A549 (cell line): ENCODE data around the gene IGBP1. TPM values are rescaled to one million over a fixed set of nuclear protein-coding genes. Genes with fewer than 3 reads are reported as not detected.

Source experiments
- ATAC-seq, 2 experiments: fragments of 200-7000 bp in 1 of 2; fragments of >200 bp in 1 of 2; cut with Nextera tagmentation in 1 of 2; cut with Tn5 transposase in 1 of 2; 3 replicates each; pipeline versions ENCODE4 v1.8.0 to v1.9.1; 2018 to 2020; ENCODE audit warnings: mild to moderate bottlenecking in 1 of 2, moderate library complexity in 1 of 2
- CTCF ChIA-PET: fragments of 300-600 bp; sonication (Branson Sonifier 250); formaldehyde crosslinking; extraction: SDS; loops from one replicate; lab custom pipeline; 2021; ENCODE audit warnings: antibody characterized with exemption, inconsistent platforms; lab: Yijun Ruan, JAX
- POLR2A ChIA-PET: fragments of 350-600 bp; formaldehyde crosslinking; extraction: SDS; loops from one replicate; lab custom pipeline; 2021; ENCODE audit warnings: antibody characterized with exemption, inconsistent platforms; lab: Yijun Ruan, JAX
- DNase-seq, 2 experiments: peaks; one replicate each; pipeline versions ENCODE4 v3.0.0 to v3.0.0-alpha.2; 2011 to 2016; ENCODE audit warnings: low read depth in 1 of 2, low spot score in 1 of 2
- FAIRE-seq: peaks from 2 replicates; lab custom pipeline; 2011; peaks lifted over from hg19 to GRCh38; lab: Jason Lieb, UNC
- H3K27ac ChIP-seq, 2 experiments: fragments of >200 bp; sonication (Bioruptor Twin); formaldehyde crosslinking; 3 replicates each; pipeline ENCODE4 v1.5.1; 2016 to 2017
- H3K4me1 ChIP-seq: fragments of >200 bp; sonication (Bioruptor Twin); formaldehyde crosslinking; 3 replicates; pipeline ENCODE4 v1.6.1; 2016
- H3K4me2 ChIP-seq: fragments of >200 bp; sonication (Bioruptor Twin); formaldehyde crosslinking; 3 replicates; pipeline ENCODE4 v1.6.1; 2016
- H3K4me3 ChIP-seq: fragments of >200 bp; sonication (Bioruptor Twin); formaldehyde crosslinking; 3 replicates; pipeline ENCODE4 v1.5.1; 2016
- H3K9me3 ChIP-seq: fragments of >200 bp; sonication (Bioruptor Twin); formaldehyde crosslinking; 3 replicates; pipeline ENCODE4 v1.6.1; 2016
- ATOH8 ChIP-seq: fragments of 250-450 bp; sonication (Bioruptor Pico); IDR thresholded peaks from 2 replicates; pipeline ENCODE4 v1.5.0; 2020; ENCODE audit warnings: low read depth, mild to moderate bottlenecking, moderate library complexity
- BCL3 ChIP-seq: fragments of >200 bp; sonication (Bioruptor Twin); formaldehyde crosslinking; IDR thresholded peaks from 3 replicates; pipeline ENCODE4 v1.6.1; 2016
- BHLHE40 ChIP-seq: IDR thresholded peaks from 2 replicates; pipeline ENCODE4 v1.6.1; 2012; ENCODE audit warnings: low read depth, low read length, inconsistent platforms
- CEBPB ChIP-seq, 2 experiments: fragments of >200 bp in 1 of 2; sonication (Bioruptor Twin) in 1 of 2; formaldehyde crosslinking in 1 of 2; IDR thresholded peaks; 2 replicates each; pipeline ENCODE4 v1.6.1; 2012 to 2016
- ELK1 ChIP-seq: fragments of 150-350 bp; IDR thresholded peaks from 2 replicates; pipeline ENCODE4 v1.6.1; 2014; ENCODE audit warnings: low read depth, mild to moderate bottlenecking, low read length
- FOSL2 ChIP-seq, 2 experiments: fragments of 450-650 bp in 1 of 2; fragments of >200 bp in 1 of 2; sonication (Bioruptor Twin) in 1 of 2; formaldehyde crosslinking; IDR thresholded peaks; 2 replicates each; pipeline versions ENCODE4 v1.5.0 to v1.6.1; 2016 to 2020; ENCODE audit warnings: mild to moderate bottlenecking in 1 of 2, moderate library complexity in 1 of 2
- HEYL ChIP-seq: fragments of 250-450 bp; sonication (Bioruptor Pico); IDR thresholded peaks from 2 replicates; pipeline ENCODE4 v1.8.0; 2021; ENCODE audit warnings: mild to moderate bottlenecking, moderate library complexity
- HOXB5 ChIP-seq: fragments of 250-450 bp; sonication (Bioruptor Pico); IDR thresholded peaks from 2 replicates; pipeline ENCODE4 v1.5.0; 2020; ENCODE audit warnings: mild to moderate bottlenecking, moderate library complexity
- JUNB ChIP-seq: fragments of >200 bp; sonication (Bioruptor Twin); formaldehyde crosslinking; IDR thresholded peaks from 2 replicates; pipeline ENCODE4 v1.6.1; 2016
- KDM5A ChIP-seq: fragments of 200-600 bp; sonication (generic); IDR thresholded peaks from 2 replicates; pipeline ENCODE4 v1.6.1; 2016; ENCODE audit warnings: antibody characterized with exemption, mild to moderate bottlenecking
- MAFK ChIP-seq: fragments of 450-650 bp; IDR thresholded peaks from 2 replicates; pipeline ENCODE4 v1.6.1; 2014; ENCODE audit not compliant: partially characterized antibody
- MAX ChIP-seq: IDR thresholded peaks from 2 replicates; pipeline ENCODE4 v1.6.1; 2012
- MAZ ChIP-seq: fragments of 150-350 bp; IDR thresholded peaks from 2 replicates; pipeline ENCODE4 v1.6.1; 2014; ENCODE audit warnings: antibody characterized with exemption, low read depth, low read length, borderline replicate concordance
- NPAS2 ChIP-seq: fragments of 250-450 bp; sonication (Bioruptor Pico); IDR thresholded peaks from 2 replicates; pipeline ENCODE4 v1.8.0; 2022; ENCODE audit warnings: mild to moderate bottlenecking, moderate library complexity, borderline replicate concordance
- POLR2A ChIP-seq: IDR thresholded peaks from 2 replicates; pipeline ENCODE4 v1.6.1; 2012; ENCODE audit warnings: mild to moderate bottlenecking, low read length
- POLR2AphosphoS2 ChIP-seq: conservative IDR thresholded peaks from 2 replicates; pipeline ENCODE4 v1.6.1; 2012; ENCODE audit warnings: low read length, improper control_type of control experiment, inconsistent platforms
- REST ChIP-seq: fragments of 200-600 bp; sonication (generic); IDR thresholded peaks from 2 replicates; pipeline ENCODE4 v1.6.1; 2016; ENCODE audit warnings: antibody characterized with exemption, mild to moderate bottlenecking, moderate library complexity
- SREBF2 ChIP-seq: fragments of 450-650 bp; IDR thresholded peaks from 2 replicates; pipeline ENCODE4 v1.6.1; 2014; ENCODE audit warnings: mild to moderate bottlenecking, moderate library complexity
- TP53 ChIP-seq: fragments of 250-450 bp; sonication (Bioruptor Pico); IDR thresholded peaks from 2 replicates; pipeline ENCODE4 v1.5.0; 2021; ENCODE audit warnings: mild to moderate bottlenecking, moderate library complexity
- ZSCAN20 ChIP-seq: fragments of 250-450 bp; sonication (Bioruptor Pico); IDR thresholded peaks from 2 replicates; pipeline ENCODE4 v1.8.0; 2022; ENCODE audit warnings: mild to moderate bottlenecking, moderate library complexity
- WGBS: methylation state at CpG from one replicate; pipeline ENCODE4 v1.1.6; 2017; ENCODE audit errors: missing lambda C conversion rate; 5-methylcytosine and 5-hydroxymethylcytosine counted together
- polyA plus RNA-seq, 4 experiments: library from polyadenylated mRNA; depleted of rRNA in 3 of 4; stranded (reverse); fragments of >200 nt; fragmentation: RNase III in 1 of 4; extraction: RNeasy Plus Mini Kit Qiagen cat#74134 plus additional on column Dnase treatment in 1 of 4; gene quantifications; 2 replicates in 3 of 4; 3 replicates in 1 of 4; pipeline ENCODE4 v1.2.3, GENCODE V29; 2011 to 2017
- TF ChIP-seq, protein P1 (sequence below): fragments of >200 bp; sonication (Bioruptor Twin); formaldehyde crosslinking; IDR thresholded peaks from 3 replicates; pipeline ENCODE4 v1.5.1; 2016

IGBP1 gene
- polyA plus RNA-seq, 2 of the 4 experiments (the other 2 are of a cell fraction) = 54.0 to 106 TPM

DNA sequence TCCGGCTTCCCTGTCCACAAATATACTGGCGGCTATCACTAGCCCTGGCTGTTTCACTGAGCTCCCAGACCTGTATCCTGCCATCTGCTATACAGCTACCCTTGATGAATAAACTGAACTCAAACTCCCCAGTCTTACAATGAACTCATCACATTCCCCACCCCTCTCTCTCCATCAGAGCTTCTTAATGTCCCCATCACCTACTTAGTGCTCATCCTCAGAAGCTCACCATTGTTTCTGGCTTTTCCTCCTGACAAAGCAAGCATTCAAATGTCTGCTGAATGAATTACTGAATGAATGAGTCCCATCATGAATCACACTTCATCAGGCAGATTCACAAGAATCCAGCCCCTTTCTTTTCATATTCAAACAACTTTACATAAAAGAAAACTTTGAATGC lies 38.4 kb downstream of the IGBP1 start:
- WGBS = 91% methylated on average over 2 of the region's 2 CpGs

GRCh38 chrX:70172221-70172620 lies 39.0 kb downstream of the IGBP1 start:
- H3K4me3 ChIP-seq = no peak overlapping the region
- no peak overlapping the region for H3K4me2 ChIP-seq
- ChIA-PET POLR2A (no interaction called here), CTCF (no interaction called here)
- no peak overlapping the region for H3K27ac ChIP-seq
- 84% methylated on average over 3 of the region's 3 CpGs for WGBS
- TF ChIP-seq SREBF2 = no peak
- no peak for TF ChIP-seq MAFK
- TF ChIP-seq MAX = no peak
- TF ChIP-seq HEYL (CRISPR knock-in tag) = no peak
- TF ChIP-seq POLR2AphosphoS2 = no peak
- no peak for TF ChIP-seq REST
- no peak for TF ChIP-seq POLR2A
- TF ChIP-seq BHLHE40 = no peak
- no peak for TF ChIP-seq CEBPB (IDR thresholded peaks at IDR 0.05)
- TF ChIP-seq TP53 (CRISPR knock-in tag) = no peak
- TF ChIP-seq, protein P1, sequence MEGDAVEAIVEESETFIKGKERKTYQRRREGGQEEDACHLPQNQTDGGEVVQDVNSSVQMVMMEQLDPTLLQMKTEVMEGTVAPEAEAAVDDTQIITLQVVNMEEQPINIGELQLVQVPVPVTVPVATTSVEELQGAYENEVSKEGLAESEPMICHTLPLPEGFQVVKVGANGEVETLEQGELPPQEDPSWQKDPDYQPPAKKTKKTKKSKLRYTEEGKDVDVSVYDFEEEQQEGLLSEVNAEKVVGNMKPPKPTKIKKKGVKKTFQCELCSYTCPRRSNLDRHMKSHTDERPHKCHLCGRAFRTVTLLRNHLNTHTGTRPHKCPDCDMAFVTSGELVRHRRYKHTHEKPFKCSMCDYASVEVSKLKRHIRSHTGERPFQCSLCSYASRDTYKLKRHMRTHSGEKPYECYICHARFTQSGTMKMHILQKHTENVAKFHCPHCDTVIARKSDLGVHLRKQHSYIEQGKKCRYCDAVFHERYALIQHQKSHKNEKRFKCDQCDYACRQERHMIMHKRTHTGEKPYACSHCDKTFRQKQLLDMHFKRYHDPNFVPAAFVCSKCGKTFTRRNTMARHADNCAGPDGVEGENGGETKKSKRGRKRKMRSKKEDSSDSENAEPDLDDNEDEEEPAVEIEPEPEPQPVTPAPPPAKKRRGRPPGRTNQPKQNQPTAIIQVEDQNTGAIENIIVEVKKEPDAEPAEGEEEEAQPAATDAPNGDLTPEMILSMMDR = no peak
- no peak for TF ChIP-seq MAZ
- TF ChIP-seq ZSCAN20 (CRISPR knock-in tag) = no peak
- TF ChIP-seq ATOH8 (CRISPR knock-in tag) = no peak
- no peak for ATAC-seq
- no peaks in the 10 kb centered on the region for H3K9me3 ChIP-seq
- DNase-seq = no peak
- peaks cover 39% of the 10 kb centered on the region for H3K4me1 ChIP-seq
- FAIRE-seq = peak; percentile 67

More for the DNA sequence above, 38.4 kb downstream of the IGBP1 start:
- FAIRE-seq (no peak), ATAC-seq (no peak), DNase-seq (no peak)
- CTCF ChIA-PET = interaction anchor here (0.6 to 2.9 kb wide), 2 partner anchors 25 to 42 kb away, joined by 3 to 9 read pairs; no protein-coding TSS in a partner anchor
- POLR2A ChIA-PET = interaction anchor here (1.0 kb wide), 1 partner anchor 37 kb away, joined by 3 read pairs; no protein-coding TSS in a partner anchor
- Histone ChIP-seq H3K4me3 (no peak overlapping the region), H3K4me1 (peaks cover 41% of the 10 kb centered on the region), H3K9me3 (no peaks in the 10 kb centered on the region)
- TF ChIP-seq JUNB (no peak), ELK1 (no peak), BCL3 (no peak), FOSL2 (IDR thresholded peaks at IDR 0.05) (no peak), FOSL2 (CRISPR knock-in tag; IDR thresholded peaks at IDR 0.05) (no peak), HOXB5 (CRISPR knock-in tag) (no peak), KDM5A (no peak), SREBF2 (no peak), NPAS2 (CRISPR knock-in tag) (no peak)
- TF ChIP-seq, all 56 proteins: peak for 0
- Histone ChIP-seq H3K27ac (peak overlapping the region in 1 of 2 experiments; percentile 40; a peak in 1 of 6 replicates), H3K4me2 (no peak overlapping the region)
